Astrocyte of the cerebellum (primary cell): Measurements from ENCODE around the gene COTL1.
"Not testable (repeated sequence)": the region's sequence is repeated elsewhere in the genome, so short reads cannot be mapped to it uniquely, and the experiment has no call there.

Source experiments
- DNase-seq: peaks from one replicate; pipeline ENCODE4 v3.0.0-alpha.2; 2011; ENCODE audit warnings: low read depth
- H3K4me3 ChIP-seq: 2 replicates; pipeline ENCODE4 v1.5.1; 2011; ENCODE audit warnings: mild to moderate bottlenecking, low read depth, low read length, moderate library complexity
- CTCF ChIP-seq: IDR thresholded peaks from 2 replicates; pipeline ENCODE4 v1.5.1; 2012; ENCODE audit warnings: low read length, low read depth, moderate library complexity, mild to moderate bottlenecking; ENCODE audit errors: missing control alignments
- in situ Hi-C: cut with HindIII; loops from 2 replicates; pipeline ENCODE4 v1.10.0; 2017; ENCODE audit warnings: low sequenced_read_pairs

The COTL1 gene

DNA sequence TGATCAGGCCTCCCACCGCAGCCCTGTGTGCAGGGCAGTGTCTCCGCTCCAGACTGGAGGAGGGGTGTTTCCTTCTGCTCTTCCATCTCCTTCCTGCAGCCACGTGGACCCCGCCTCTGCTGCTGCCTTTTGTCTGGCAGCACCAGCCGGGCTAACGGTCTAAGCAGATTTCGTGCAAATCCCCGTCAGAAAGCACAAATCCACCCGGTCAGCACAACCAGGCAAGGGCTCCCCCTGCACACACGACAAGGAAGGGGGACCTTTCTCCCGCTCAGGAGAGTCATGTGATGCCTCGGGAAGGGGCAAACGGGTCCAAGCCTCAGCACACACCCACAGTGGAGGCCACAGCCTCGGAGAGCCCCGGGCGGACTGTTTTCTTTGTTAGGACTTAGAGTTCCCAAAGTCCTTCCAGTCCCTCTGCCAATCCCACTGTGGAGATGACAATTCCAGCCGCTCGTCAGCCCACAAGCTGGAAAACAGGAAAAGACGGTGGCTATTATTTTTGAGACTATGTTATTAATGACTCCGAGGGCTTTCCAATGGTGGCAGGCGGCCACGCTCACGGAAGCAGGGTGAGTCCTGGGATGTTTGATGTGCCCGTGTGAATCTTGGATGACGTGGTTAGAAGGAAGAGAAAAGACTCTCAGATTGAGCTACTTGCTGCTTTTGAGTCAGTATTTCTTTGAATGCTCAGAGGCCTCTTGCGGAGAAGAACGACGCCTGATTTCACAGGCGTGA, 90.9 kb downstream of the COTL1 start:
- in situ Hi-C loops = no loop called here
- H3K4me3 ChIP-seq = no peak overlapping the region
- DNase-seq = peak; percentile 36
- no peak for TF ChIP-seq CTCF

DNA sequence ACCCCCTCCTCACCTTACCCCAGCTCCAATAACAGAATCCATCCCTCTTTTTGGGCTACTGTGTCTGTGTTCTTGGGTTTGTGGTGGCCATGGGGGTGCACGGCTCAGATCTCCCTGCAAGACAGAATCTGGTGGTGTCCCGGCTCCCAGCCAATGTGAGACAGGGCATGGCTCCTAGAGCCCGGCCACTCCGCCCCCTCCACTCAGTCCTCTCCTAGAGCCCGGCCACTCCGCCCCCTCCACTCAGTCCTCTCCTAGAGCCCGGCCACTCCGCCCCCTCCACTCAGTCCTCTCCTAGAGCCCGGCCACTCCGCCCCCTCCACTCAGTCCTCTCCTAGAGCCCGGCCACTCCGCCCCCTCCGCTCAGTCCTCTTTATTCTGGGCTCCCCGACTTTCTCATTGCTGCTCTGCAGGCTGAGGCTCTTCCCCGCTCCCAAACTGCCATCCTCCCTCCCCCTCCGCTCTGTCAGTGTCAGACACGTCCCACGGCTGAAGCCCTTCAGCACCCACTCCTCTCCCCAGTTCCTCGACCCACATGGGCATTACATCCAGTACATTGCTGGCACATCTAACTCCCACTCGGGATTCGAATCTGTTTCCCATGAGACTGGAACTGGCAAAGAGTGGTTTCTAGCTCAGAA, 92.8 kb downstream of the COTL1 start:
- not testable (repeated sequence) for DNase-seq, H3K4me3 ChIP-seq
- in situ Hi-C loops = loop anchor here (25.0 kb wide), 1 partner anchor 212 kb away; no protein-coding TSS in a partner anchor

DNA sequence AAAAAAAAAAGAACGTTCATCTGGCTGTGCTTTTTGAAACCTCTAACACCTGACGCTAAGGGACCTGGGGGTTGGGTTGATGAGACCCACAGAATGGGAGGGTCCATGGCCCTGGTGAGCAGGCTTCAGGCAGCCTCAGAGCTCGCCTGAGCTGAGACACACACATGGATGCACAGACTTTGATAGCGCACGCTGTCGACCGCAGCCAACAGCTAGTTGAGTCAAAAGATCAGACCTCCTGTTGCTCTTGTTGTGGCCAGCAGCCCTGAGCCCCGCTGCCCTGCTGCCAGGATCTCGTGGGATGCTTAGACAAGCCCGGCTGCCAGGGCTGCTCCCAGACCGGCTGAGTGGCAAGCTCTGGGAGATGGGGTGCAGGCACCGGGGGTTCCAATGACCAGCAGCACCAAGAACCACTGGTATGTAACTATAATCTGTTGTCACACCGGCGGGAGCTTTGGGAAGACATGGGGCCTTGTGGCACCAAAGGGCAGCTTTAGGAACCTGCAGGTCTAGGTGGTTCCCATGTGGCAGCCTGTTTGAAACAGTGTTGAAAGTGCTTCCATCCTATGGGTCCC, 93.4 kb downstream of the COTL1 start:
- no peak for TF ChIP-seq CTCF
- DNase-seq = peak; percentile 46
- H3K4me3 ChIP-seq = no peak overlapping the region
- in situ Hi-C loops = loop anchor here (25.0 kb wide), 1 partner anchor 213 kb away; no protein-coding TSS in a partner anchor

DNA sequence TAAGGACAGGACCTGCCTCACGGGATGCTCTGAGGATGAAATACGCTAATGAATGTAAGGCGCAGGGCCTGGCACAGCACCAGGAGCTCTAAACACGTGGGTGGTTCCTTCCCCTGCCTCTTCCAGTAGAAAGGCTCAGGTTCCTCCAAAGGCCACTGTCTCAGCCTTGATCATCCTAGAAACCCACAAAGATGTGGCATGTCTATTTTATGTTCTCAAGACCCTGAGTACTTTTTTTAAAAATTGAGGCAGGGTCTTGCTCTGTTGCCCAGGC, 96.4 kb downstream of the COTL1 start:
- TF ChIP-seq CTCF = no peak
- no peak overlapping the region for H3K4me3 ChIP-seq
- DNase-seq = no peak
- in situ Hi-C loops = loop anchor here (25.0 kb wide), 1 partner anchor 216 kb away; no protein-coding TSS in a partner anchor

- no peak overlapping the region for H3K4me3 ChIP-seq
- in situ Hi-C loops = loop anchor here (25.0 kb wide), 1 partner anchor 216 kb away; no protein-coding TSS in a partner anchor
- TF ChIP-seq CTCF = no peak
- no peak for DNase-seq
These were observed 97.0 kb downstream of the COTL1 start for GRCh38 chr16:84520725-84521496.

DNA sequence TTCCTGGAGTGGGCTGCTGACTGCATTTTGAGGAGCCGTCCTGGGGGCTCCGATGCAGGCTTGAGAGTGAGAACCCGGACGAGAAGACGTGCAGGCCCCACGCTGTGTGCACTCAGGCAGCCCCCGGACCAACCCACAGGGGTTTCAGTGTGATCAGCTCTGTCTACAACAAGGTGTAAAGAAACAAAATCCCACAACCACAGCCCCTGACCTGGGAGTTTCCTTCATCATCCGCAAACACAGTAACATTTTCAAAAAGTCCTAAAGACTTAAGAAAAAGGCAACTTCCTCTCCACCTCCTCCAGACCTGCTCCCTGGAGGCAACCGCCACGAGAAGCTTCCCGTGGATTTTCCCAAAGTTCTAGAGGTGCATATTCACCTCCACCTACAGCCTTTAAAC, 98.0 kb downstream of the COTL1 start:
- no peak for TF ChIP-seq CTCF
- in situ Hi-C loops = loop anchor here (25.0 kb wide), 1 partner anchor 217 kb away; no protein-coding TSS in a partner anchor
- DNase-seq = no peak

More for the DNA sequence above, 98.0 kb downstream of the COTL1 start:
- H3K4me3 ChIP-seq = no peak overlapping the region
